Fibroblast of lung (primary cell): ENCODE measurements around the gene XYLT1. TPM values are rescaled to one million over a fixed set of nuclear protein-coding genes. Genes with fewer than 3 reads are reported as not detected.

ENCODE experiments used
- DNase-seq, 2 donors: peaks; one replicate each; pipeline versions ENCODE4 v3.0.0 to v3.0.0-alpha.2; 2010; ENCODE audit warnings: low read depth in 2 of 2
- H2AFZ ChIP-seq: 2 replicates; pipeline ENCODE4 v1.5.1; 2012; ENCODE audit warnings: low read length, control low read depth, inconsistent platforms
- H3K27ac ChIP-seq: 2 replicates; pipeline ENCODE4 v1.5.1; 2011; ENCODE audit warnings: low read length, control low read depth; ENCODE audit not compliant: insufficient read depth
- H3K27me3 ChIP-seq: 2 replicates; pipeline ENCODE4 v1.5.1; 2011; ENCODE audit warnings: mild to moderate bottlenecking, low read length; ENCODE audit not compliant: control insufficient read depth, insufficient read depth
- H3K36me3 ChIP-seq: 2 replicates; pipeline ENCODE4 v1.5.1; 2011; ENCODE audit warnings: low read length; ENCODE audit not compliant: control insufficient read depth, insufficient read depth
- H3K4me1 ChIP-seq: 2 replicates; pipeline ENCODE4 v1.5.1; 2011; ENCODE audit warnings: low read length; ENCODE audit not compliant: control insufficient read depth, insufficient read depth; ENCODE audit errors: extremely low read depth
- H3K4me2 ChIP-seq: 2 replicates; pipeline ENCODE4 v1.5.1; 2011; ENCODE audit warnings: low read length, control low read depth; ENCODE audit not compliant: insufficient read depth; ENCODE audit errors: extremely low read depth
- H3K4me3 ChIP-seq, 4 experiments: fragments of 200-600 bp in 1 of 4; sonication (generic) in 1 of 4; replicated peaks in 1 of 4; 2 replicates each; pipeline ENCODE4 v1.5.1; 2011 to 2016; ENCODE audit warnings: low read length in 4 of 4, low read depth in 3 of 4, mild to moderate bottlenecking in 3 of 4, control low read depth in 2 of 4, inconsistent platforms in 1 of 4, mixed read lengths in 1 of 4; ENCODE audit not compliant: insufficient read depth in 1 of 4; ENCODE audit errors: control extremely low read depth in 1 of 4
- H3K79me2 ChIP-seq: 2 replicates; pipeline ENCODE4 v1.5.1; 2012; ENCODE audit warnings: mild to moderate bottlenecking, low read length, inconsistent platforms; ENCODE audit not compliant: control insufficient read depth, insufficient read depth
- H3K9ac ChIP-seq: 2 replicates; pipeline ENCODE4 v1.5.1; 2011; ENCODE audit warnings: mild to moderate bottlenecking, low read length, control low read depth; ENCODE audit not compliant: insufficient read depth
- H3K9me3 ChIP-seq: 2 replicates; pipeline ENCODE4 v1.5.1; 2012; ENCODE audit warnings: low read depth, low read length; ENCODE audit not compliant: control insufficient read depth, insufficient read depth
- H4K20me1 ChIP-seq: 2 replicates; pipeline ENCODE4 v1.5.1; 2011; ENCODE audit warnings: low read length; ENCODE audit not compliant: control insufficient read depth, insufficient read depth; ENCODE audit errors: extremely low read depth
- EZH2 ChIP-seq: IDR thresholded peaks from 2 replicates; pipeline ENCODE4 v1.5.1; 2012; ENCODE audit warnings: low read length, control low read depth, mild to moderate bottlenecking; ENCODE audit errors: missing control alignments
- polyA plus RNA-seq, 2 donors: library from polyadenylated mRNA; depleted of rRNA in 1 of 2; stranded (reverse) in 1 of 2; unstranded in 1 of 2; fragments of >200 nt; gene quantifications; 2 replicates each; pipeline ENCODE4 v1.2.1, GENCODE V29; 2011 to 2012; ENCODE audit warnings: missing spikeins in 1 of 2
- total RNA-seq: library from RNA; depleted of rRNA; stranded (reverse); fragments of >200 nt; gene quantifications from 2 replicates; pipeline ENCODE4 v1.2.1, GENCODE V29; 2014
- TF ChIP-seq, protein P1 (sequence below), 2 donors: IDR thresholded peaks in 1 of 2; conservative IDR thresholded peaks in 1 of 2; 1 replicate in 1 of 2; 2 replicates in 1 of 2; pipeline ENCODE4 v1.5.1; 2011 to 2012; ENCODE audit warnings: low read length in 2 of 2, control low read depth in 1 of 2, inconsistent platforms in 1 of 2, low read depth in 1 of 2, mild to moderate bottlenecking in 1 of 2

XYLT1 gene
- total and polyA plus RNA-seq, 2 donors (not counting 1 experiment from before 2014, with no cell fraction given): 9.3 to 21.8 TPM

DNA sequence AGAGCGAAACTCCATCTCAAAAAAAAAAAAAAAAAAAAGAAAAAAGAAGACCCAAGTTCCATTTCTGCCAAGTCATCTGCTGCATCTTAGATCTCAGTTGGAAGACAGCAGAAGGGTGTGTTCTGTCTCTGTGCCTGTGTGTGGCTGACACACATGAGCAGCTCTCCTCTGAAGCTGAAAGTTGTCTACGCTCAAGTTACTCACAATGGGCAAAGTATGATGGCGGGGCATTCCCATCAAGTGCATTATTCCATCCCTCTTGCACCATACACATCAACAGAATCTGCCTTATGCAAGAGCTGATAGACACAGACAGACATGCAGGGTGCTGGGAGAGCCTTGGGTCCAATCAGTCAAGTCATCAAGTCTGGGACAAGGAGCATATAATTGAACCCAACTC lies 402.2 kb downstream of the XYLT1 start:
- Histone ChIP-seq H3K4me1 (no peaks in the 10 kb centered on the region), H3K9me3 (no peaks in the 10 kb centered on the region), H3K9ac (no peak overlapping the region), H3K27ac (no peak overlapping the region), H2AFZ (no peak overlapping the region), H3K4me2 (no peak overlapping the region), H3K4me3 (no peak overlapping the region), H3K36me3 (no peaks in the 10 kb centered on the region), H3K27me3 (no peaks in the 10 kb centered on the region), H3K79me2 (no peaks in the 10 kb centered on the region), H4K20me1 (no peaks in the 10 kb centered on the region)
- DNase-seq: no peak
- TF ChIP-seq, protein P1, sequence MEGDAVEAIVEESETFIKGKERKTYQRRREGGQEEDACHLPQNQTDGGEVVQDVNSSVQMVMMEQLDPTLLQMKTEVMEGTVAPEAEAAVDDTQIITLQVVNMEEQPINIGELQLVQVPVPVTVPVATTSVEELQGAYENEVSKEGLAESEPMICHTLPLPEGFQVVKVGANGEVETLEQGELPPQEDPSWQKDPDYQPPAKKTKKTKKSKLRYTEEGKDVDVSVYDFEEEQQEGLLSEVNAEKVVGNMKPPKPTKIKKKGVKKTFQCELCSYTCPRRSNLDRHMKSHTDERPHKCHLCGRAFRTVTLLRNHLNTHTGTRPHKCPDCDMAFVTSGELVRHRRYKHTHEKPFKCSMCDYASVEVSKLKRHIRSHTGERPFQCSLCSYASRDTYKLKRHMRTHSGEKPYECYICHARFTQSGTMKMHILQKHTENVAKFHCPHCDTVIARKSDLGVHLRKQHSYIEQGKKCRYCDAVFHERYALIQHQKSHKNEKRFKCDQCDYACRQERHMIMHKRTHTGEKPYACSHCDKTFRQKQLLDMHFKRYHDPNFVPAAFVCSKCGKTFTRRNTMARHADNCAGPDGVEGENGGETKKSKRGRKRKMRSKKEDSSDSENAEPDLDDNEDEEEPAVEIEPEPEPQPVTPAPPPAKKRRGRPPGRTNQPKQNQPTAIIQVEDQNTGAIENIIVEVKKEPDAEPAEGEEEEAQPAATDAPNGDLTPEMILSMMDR (conservative IDR thresholded peaks at IDR 0.05 in 1 of 2, IDR thresholded peaks at IDR 0.05 in 1 of 2; ENCODE audit: low read depth in 1 of 2, low read length in 2 of 2): no peak
- TF ChIP-seq EZH2: no peak

DNA sequence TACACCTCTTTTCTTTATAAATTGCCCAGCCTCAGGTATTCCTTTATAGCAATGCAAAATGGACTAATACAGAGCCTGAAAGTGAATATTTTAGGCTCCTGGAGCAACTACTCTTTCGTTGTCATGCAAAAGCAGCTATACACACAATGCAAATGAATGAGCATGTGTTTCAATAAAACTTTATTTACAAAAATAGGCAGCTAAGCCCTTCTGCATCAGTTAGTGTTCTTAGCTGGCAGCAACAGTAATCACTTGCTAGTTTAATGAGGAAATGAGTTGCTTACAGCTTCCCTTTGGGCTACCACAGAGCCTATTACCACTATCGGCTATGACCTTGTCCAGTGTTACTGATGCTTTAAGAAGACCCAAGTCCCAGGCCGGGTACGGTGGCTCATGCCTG lies 402.9 kb downstream of the XYLT1 start:
- Histone ChIP-seq H3K4me3 (no peak overlapping the region), H3K9ac (no peak overlapping the region), H3K4me2 (no peak overlapping the region), H3K4me1 (no peaks in the 10 kb centered on the region), H2AFZ (no peak overlapping the region), H3K36me3 (no peaks in the 10 kb centered on the region), H3K79me2 (no peaks in the 10 kb centered on the region), H3K27me3 (no peaks in the 10 kb centered on the region), H4K20me1 (no peaks in the 10 kb centered on the region), H3K27ac (no peak overlapping the region), H3K9me3 (no peaks in the 10 kb centered on the region)
- no peak for DNase-seq
- TF ChIP-seq, protein P1 (conservative IDR thresholded peaks at IDR 0.05 in 1 of 2, IDR thresholded peaks at IDR 0.05 in 1 of 2; ENCODE audit: low read depth in 1 of 2, low read length in 2 of 2): no peak

GRCh38 chr16:17063201-17064139 lies 407.3 kb downstream of the XYLT1 start:
- DNase-seq: no peak
- no peak overlapping the region for H3K9ac ChIP-seq
- TF ChIP-seq EZH2: no peak
- TF ChIP-seq, protein P1 (conservative IDR thresholded peaks at IDR 0.05 in 1 of 2, IDR thresholded peaks at IDR 0.05 in 1 of 2; ENCODE audit: low read depth in 1 of 2, low read length in 2 of 2): no peak

More at GRCh38 chr16:17063201-17064139, 407.3 kb downstream of the XYLT1 start:
- H3K4me1 ChIP-seq: no peaks in the 10 kb centered on the region
- H3K79me2 ChIP-seq: no peaks in the 10 kb centered on the region
- no peak overlapping the region for H3K4me3 ChIP-seq
- H3K4me2 ChIP-seq: no peak overlapping the region
- H3K9me3 ChIP-seq: no peaks in the 10 kb centered on the region
- no peaks in the 10 kb centered on the region for H4K20me1 ChIP-seq
- H3K27me3 ChIP-seq: no peaks in the 10 kb centered on the region
- H3K27ac ChIP-seq: no peak overlapping the region
- no peak overlapping the region for H2AFZ ChIP-seq
- H3K36me3 ChIP-seq: no peaks in the 10 kb centered on the region
